ENCODE measurements around the gene CDH13.

CDH13 gene

GRCh38 chr16:83248735-83249463 is 622.1 kb downstream of the CDH13 start:
- DNase-seq (ENCODE audit: low spot score), result no peak

DNA sequence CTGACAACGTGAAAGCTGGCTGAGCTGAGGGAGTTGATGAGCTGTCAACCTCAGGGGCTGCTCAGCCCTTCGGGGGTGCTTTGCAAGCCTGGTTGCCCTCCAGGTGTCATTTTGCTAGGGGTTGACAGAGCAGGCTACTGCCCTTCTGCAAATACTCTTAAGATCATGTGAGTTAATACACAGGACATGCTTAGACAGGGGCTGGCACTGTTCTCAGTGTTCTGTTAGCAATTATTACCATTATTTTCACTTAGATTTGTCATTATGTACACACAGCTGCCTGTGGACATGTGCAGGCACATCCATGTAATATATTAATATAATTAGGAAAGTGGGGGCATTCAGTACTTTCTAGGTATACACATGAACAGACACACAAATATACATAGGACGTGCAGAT is 626.8 kb downstream of the CDH13 start:
- DNase-seq (ENCODE audit: low spot score), result no peak

DNA sequence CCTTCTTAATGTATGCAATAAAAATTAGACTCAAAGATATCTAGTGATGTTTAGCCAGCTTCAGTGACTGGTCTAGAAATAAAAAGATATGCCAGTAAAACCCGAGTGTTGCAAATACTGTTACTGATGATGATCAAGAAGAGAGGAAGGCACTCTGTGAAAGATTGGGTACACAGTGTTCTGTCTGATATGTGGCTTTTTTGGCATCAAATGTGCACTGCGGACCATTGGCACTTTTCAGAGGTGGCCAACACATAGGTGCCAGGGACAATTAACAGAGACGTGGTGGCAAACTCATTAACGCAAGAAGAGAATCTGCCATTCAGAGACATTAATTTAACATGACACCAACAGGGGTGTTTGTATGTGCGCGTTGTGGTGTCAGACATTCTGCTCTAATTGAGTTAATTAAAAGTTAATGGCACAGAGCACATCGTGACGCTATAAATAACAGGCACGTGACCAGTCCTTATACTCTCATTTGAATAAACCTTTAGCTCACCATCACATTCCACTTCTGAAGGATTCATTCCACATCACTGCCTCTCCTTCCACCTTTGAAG is 631.7 kb downstream of the CDH13 start:
- DNase-seq (ENCODE audit: low spot score), result no peak

GRCh38 chr16:83266848-83267553 is 640.2 kb downstream of the CDH13 start:
- no peak for DNase-seq (ENCODE audit: low spot score)

- DNase-seq (ENCODE audit: low spot score), result no peak
Observed at GRCh38 chr16:83268169-83268568, 641.4 kb downstream of the CDH13 start.

GRCh38 chr16:83269048-83269447 is 642.3 kb downstream of the CDH13 start:
- no peak for DNase-seq (ENCODE audit: low spot score)

DNA sequence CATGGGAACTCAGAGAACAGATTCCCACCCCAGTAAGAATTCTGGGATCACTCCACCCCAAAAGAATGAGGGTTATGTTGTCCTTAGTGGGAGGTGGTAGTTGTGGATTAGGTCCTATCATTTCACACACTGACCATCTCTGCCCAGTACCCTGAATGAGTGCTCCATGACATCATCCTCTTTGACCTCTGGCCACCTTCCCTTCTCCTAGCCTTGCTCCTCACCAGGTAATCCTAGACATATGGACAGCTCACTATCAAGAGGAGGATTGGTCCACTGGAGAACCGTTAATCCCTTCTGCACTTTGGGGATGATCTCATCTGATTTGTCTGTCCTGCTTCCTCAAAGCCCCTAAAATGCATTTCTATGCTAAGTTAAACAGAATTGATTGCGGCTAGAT is 642.8 kb downstream of the CDH13 start:
- no peak for DNase-seq (ENCODE audit: low spot score)

DNA sequence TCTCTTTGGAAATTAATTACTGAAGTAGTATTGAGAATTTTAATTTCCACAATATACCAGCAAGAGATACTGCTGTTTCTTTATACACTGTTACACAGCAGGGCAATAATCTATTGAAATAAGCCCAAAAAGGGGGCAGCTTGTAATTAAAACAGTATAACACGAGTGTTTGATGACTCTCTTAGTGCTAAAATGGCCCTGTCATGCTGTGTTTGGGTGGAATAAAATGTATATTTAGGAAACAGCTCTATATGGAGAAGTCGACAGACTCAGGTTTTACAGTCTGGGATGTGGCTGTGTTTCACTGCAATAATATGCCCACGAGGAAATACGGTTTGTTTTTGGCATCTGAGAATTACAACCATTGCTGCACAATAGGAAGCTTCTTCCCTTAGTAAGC is 643.3 kb downstream of the CDH13 start:
- DNase-seq (ENCODE audit: low spot score), result no peak

GRCh38 chr16:83270640-83271039 is 643.9 kb downstream of the CDH13 start:
- no peak for DNase-seq (ENCODE audit: low spot score)

DNA sequence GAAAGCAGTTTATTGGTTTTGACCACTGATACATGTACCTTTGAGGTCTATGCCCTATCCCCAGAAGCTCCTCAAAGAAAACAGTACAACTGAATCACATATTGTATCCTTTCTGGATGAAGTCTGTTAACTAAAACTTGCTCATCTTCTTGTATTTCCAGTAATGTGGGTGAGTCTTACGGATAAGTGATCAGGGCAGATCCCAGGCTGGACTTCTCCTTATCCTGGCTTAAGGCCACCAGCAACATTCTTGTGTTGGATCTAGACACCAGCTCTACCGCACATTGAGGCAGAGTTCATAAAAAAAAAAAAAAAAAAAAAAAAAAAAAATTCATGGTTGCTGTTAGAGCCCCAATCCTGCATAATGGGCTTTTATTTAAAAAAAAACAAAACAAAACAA is 644.4 kb downstream of the CDH13 start:
- DNase-seq (ENCODE audit: low spot score), result no peak

GRCh38 chr16:83271970-83272575 is 645.3 kb downstream of the CDH13 start:
- no peak for DNase-seq (ENCODE audit: low spot score)

GRCh38 chr16:83272843-83273242 is 646.1 kb downstream of the CDH13 start:
- DNase-seq (ENCODE audit: low spot score), result no peak

GRCh38 chr16:83273504-83274173 is 646.9 kb downstream of the CDH13 start:
- no peak for DNase-seq (ENCODE audit: low spot score)

DNA sequence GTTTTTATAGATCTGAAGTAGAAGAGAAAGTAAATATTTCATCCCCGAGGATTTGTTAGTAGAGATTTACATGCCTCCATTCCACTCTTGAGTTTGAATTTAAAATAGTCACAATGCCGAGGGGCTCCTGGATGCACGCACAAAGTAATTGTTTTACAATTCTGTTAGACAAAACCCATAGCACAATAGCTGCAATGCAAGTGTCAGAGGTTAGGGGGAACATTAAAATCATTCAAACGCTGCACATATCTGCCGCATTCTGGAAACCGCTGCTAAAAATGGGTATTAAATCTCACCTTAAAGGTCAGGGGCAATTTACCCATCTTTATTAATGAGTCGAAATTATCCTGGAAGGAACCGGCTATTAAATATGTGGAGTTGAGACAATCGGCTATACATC is 652.5 kb downstream of the CDH13 start:
- no peak for DNase-seq (ENCODE audit: low spot score)

- DNase-seq (ENCODE audit: low spot score), result no peak
Observed at GRCh38 chr16:83285921-83286320, 659.2 kb downstream of the CDH13 start.

- no peak for DNase-seq (ENCODE audit: low spot score)
Observed at GRCh38 chr16:83296505-83296904, 669.7 kb downstream of the CDH13 start.

DNA sequence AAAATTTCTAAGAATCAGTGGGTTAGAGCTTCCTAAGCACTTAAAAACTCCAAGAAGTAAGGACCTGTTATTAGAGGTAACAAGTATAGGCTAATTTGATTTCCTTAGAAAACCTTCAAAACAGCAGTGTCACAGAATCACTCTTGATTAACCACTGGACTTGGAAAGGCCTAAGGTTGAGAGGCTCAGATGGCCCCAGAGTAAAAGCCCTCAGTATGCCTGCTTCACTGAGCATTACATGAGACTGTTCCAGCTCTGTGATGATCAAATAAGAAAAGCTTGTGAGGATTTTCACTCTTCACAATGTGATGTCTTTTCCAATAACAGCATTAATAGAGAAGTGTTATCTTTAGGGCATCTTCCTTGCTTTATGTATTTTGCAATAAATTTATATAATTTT is 671.8 kb downstream of the CDH13 start:
- no peak for DNase-seq (ENCODE audit: low spot score)

GRCh38 chr16:83300326-83300725 is 673.6 kb downstream of the CDH13 start:
- DNase-seq (ENCODE audit: low spot score), result no peak

GRCh38 chr16:83301971-83302370 is 675.2 kb downstream of the CDH13 start:
- DNase-seq (ENCODE audit: low spot score), result no peak

DNA sequence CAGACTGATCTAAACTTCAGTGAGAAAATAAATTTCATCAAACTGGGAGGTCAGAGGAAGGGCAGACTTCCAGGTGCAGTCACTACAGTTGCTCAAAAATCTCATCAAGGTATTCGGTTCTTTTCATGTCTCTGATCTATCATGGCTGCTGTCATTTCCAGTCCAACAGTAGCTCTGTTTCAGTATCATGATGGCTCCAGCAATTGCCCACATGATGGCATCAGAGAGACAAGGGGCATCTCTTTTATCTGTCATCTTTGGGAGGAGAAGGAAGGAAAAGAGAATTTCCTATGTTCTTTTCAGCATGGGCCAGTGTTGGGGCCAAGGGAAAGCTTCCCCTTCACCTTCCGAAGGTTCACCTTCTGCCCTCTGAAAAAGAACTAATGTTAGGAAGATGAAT is 676.1 kb downstream of the CDH13 start:
- DNase-seq (ENCODE audit: low spot score), result no peak

GRCh38 chr16:83305092-83305491 is 678.3 kb downstream of the CDH13 start:
- DNase-seq (ENCODE audit: low spot score), result peak; percentile 27

DNA sequence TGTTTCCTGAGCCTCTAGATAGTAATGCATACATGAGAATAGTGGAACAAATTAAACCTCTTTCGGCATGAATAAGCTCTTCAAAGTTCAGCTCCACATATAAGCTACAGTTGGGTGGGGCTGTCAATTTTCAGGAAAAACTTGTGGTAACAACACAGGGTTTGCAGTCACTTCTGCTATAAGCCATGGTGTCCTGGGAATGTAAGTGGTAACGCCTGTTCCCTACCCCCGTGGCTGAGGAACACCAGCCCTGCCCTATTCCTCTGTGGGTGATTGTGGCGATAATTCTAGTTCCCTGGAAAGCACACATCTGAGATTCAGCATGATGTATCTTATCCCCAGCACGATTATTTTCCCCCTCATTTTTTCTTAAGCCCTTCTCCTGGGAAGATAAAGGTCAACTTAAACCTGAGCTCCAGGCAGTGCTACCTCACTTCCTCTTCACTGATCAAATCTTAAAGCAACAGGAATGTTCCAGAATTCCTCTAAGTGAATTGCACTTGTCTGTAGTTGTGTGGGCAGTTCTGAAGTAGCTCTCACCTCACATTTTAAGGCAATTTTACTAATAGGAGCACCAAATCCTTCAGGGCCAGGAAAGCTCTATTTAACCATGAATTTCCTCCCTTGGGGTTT is 680.3 kb downstream of the CDH13 start:
- no peak for DNase-seq (ENCODE audit: low spot score)
